Ectodermal cell (in vitro differentiated cells): ENCODE data around the gene ZNF385D.

Experiments
- H3K27ac ChIP-seq: 2 replicates; pipeline ENCODE4 v1.7.0; 2013; ENCODE audit warnings: mild to moderate bottlenecking, low read depth, low read length; ENCODE audit not compliant: insufficient read depth, poor library complexity, severe bottlenecking
- H3K27me3 ChIP-seq: 2 replicates; pipeline ENCODE4 v1.7.0; 2013; ENCODE audit warnings: mild to moderate bottlenecking, low read length; ENCODE audit not compliant: insufficient read depth, control insufficient read depth, poor library complexity, severe bottlenecking
- H3K36me3 ChIP-seq: one replicate; pipeline ENCODE4 v1.7.0; 2013; ENCODE audit warnings: low read length; ENCODE audit not compliant: control insufficient read depth, insufficient read depth
- H3K4me1 ChIP-seq: one replicate; pipeline ENCODE4 v1.7.0; 2013; ENCODE audit warnings: low read length; ENCODE audit not compliant: control insufficient read depth, insufficient read depth
- H3K4me3 ChIP-seq: 2 replicates; pipeline ENCODE4 v1.7.0; 2013; ENCODE audit warnings: low read depth, low read length, control low read depth; ENCODE audit not compliant: insufficient read depth
- H3K9me3 ChIP-seq: 2 replicates; pipeline ENCODE4 v1.7.0; 2013; ENCODE audit warnings: mild to moderate bottlenecking, low read length, moderate library complexity; ENCODE audit not compliant: control insufficient read depth
- WGBS, 2 experiments: methylation state at CpG; one replicate each; pipeline ENCODE4 v1.1.7; 2013; ENCODE audit warnings: missing lambda C conversion rate in 2 of 2; 5-methylcytosine and 5-hydroxymethylcytosine counted together

The ZNF385D gene

GRCh38 chr3:21533002-21533401 is 218.0 kb downstream of the ZNF385D start:
- WGBS, 2 experiments = 89 to 97% methylated on average over 5 of the region's 5 CpGs

GRCh38 chr3:21531909-21532308 is 219.1 kb downstream of the ZNF385D start:
- 84 to 89% methylated on average over 3 of the region's 3 CpGs for WGBS, 2 experiments
- no peak overlapping the region for H3K27ac ChIP-seq
- no peaks in the 10 kb centered on the region for H3K36me3 ChIP-seq
- H3K4me3 ChIP-seq = no peak overlapping the region
- no peaks in the 10 kb centered on the region for H3K4me1 ChIP-seq
- H3K9me3 ChIP-seq = no peaks in the 10 kb centered on the region
- H3K27me3 ChIP-seq = no peaks in the 10 kb centered on the region

More at GRCh38 chr3:21533002-21533401, 218.0 kb downstream of the ZNF385D start:
- Histone ChIP-seq H3K36me3 (no peaks in the 10 kb centered on the region), H3K4me3 (no peak overlapping the region), H3K27ac (no peak overlapping the region), H3K4me1 (no peaks in the 10 kb centered on the region), H3K9me3 (no peaks in the 10 kb centered on the region), H3K27me3 (no peaks in the 10 kb centered on the region)

GRCh38 chr3:21528291-21528995 is 222.6 kb downstream of the ZNF385D start:
- Histone ChIP-seq H3K4me1 (no peaks in the 10 kb centered on the region), H3K4me3 (no peak overlapping the region), H3K36me3 (no peaks in the 10 kb centered on the region), H3K27me3 (no peaks in the 10 kb centered on the region), H3K9me3 (no peaks in the 10 kb centered on the region), H3K27ac (no peak overlapping the region)
- 84 to 100% methylated on average over 2 of the region's 2 CpGs for WGBS, 2 experiments

GRCh38 chr3:21526461-21526860 is 224.5 kb downstream of the ZNF385D start:
- no peaks in the 10 kb centered on the region for H3K36me3 ChIP-seq
- H3K27ac ChIP-seq = no peak overlapping the region
- WGBS, 2 experiments = 80% methylated on average over 1 of the region's 4 CpGs; no CpG with 5 or more reads in 1 of the 2 experiments
- no peaks in the 10 kb centered on the region for H3K4me1 ChIP-seq
- H3K9me3 ChIP-seq = no peaks in the 10 kb centered on the region
- no peak overlapping the region for H3K4me3 ChIP-seq
- H3K27me3 ChIP-seq = no peaks in the 10 kb centered on the region

- WGBS, 2 experiments = 87 to 97% methylated on average over 2 of the region's 2 CpGs
- Histone ChIP-seq H3K9me3 (no peaks in the 10 kb centered on the region), H3K4me1 (no peaks in the 10 kb centered on the region), H3K27ac (no peak overlapping the region), H3K4me3 (no peak overlapping the region), H3K27me3 (no peaks in the 10 kb centered on the region), H3K36me3 (no peaks in the 10 kb centered on the region)
Measured at GRCh38 chr3:21524133-21524532, 226.9 kb downstream of the ZNF385D start.

GRCh38 chr3:21520106-21520963 is 230.7 kb downstream of the ZNF385D start:
- no peaks in the 10 kb centered on the region for H3K4me1 ChIP-seq

GRCh38 chr3:21517184-21517583 is 233.8 kb downstream of the ZNF385D start:
- no peaks in the 10 kb centered on the region for H3K4me1 ChIP-seq
- no peak overlapping the region for H3K27ac ChIP-seq
- H3K36me3 ChIP-seq = no peaks in the 10 kb centered on the region
- H3K9me3 ChIP-seq = no peaks in the 10 kb centered on the region
- 72 to 84% methylated on average over 3 of the region's 3 CpGs for WGBS, 2 experiments
- no peaks in the 10 kb centered on the region for H3K27me3 ChIP-seq
- no peak overlapping the region for H3K4me3 ChIP-seq

More at GRCh38 chr3:21520106-21520963, 230.7 kb downstream of the ZNF385D start:
- WGBS, 2 experiments = 72 to 77% methylated on average over 3 to 4 of the region's 4 CpGs
- H3K27me3 ChIP-seq = no peaks in the 10 kb centered on the region
- H3K9me3 ChIP-seq = no peaks in the 10 kb centered on the region
- no peak overlapping the region for H3K4me3 ChIP-seq
- no peaks in the 10 kb centered on the region for H3K36me3 ChIP-seq
- no peak overlapping the region for H3K27ac ChIP-seq

GRCh38 chr3:21515417-21515816 is 235.6 kb downstream of the ZNF385D start:
- no peak overlapping the region for H3K4me3 ChIP-seq
- H3K27me3 ChIP-seq = no peaks in the 10 kb centered on the region
- no peaks in the 10 kb centered on the region for H3K9me3 ChIP-seq
- H3K36me3 ChIP-seq = no peaks in the 10 kb centered on the region
- no peaks in the 10 kb centered on the region for H3K4me1 ChIP-seq
- no peak overlapping the region for H3K27ac ChIP-seq
- WGBS, 2 experiments = 82 to 100% methylated on average over 1 of the region's 1 CpG

- H3K36me3 ChIP-seq = no peaks in the 10 kb centered on the region
- 79 to 81% methylated on average over 4 of the region's 5 CpGs for WGBS, 2 experiments
- H3K27ac ChIP-seq = no peak overlapping the region
Measured at GRCh38 chr3:21509731-21510470, 241.1 kb downstream of the ZNF385D start.

GRCh38 chr3:21508246-21508645 is 242.8 kb downstream of the ZNF385D start:
- no peaks in the 10 kb centered on the region for H3K4me1 ChIP-seq
- no peak overlapping the region for H3K4me3 ChIP-seq
- H3K27ac ChIP-seq = no peak overlapping the region
- no peaks in the 10 kb centered on the region for H3K27me3 ChIP-seq
- H3K9me3 ChIP-seq = no peaks in the 10 kb centered on the region
- H3K36me3 ChIP-seq = no peaks in the 10 kb centered on the region

More at GRCh38 chr3:21509731-21510470, 241.1 kb downstream of the ZNF385D start:
- Histone ChIP-seq H3K27me3 (no peaks in the 10 kb centered on the region), H3K4me1 (no peaks in the 10 kb centered on the region), H3K9me3 (no peaks in the 10 kb centered on the region), H3K4me3 (no peak overlapping the region)
